HG02623 (cell line): ENCODE measurements around the gene SETD2.

Experiments used
- ATAC-seq: cut with Tn5 transposase; IDR thresholded peaks from one replicate; pipeline ENCODE4 v1.9.1; 2021; ENCODE audit warnings: moderate library complexity; ENCODE audit not compliant: unreplicated experiment

Gene SETD2

GRCh38 chr3:46966811-46967210 lies 197.1 kb downstream of the SETD2 start:
- ATAC-seq, result no peak
